Activated T-helper 2 cell treated with anti-CD3 and anti-CD28 coated beads, Interferon-gamma antibody, Interleukin-2, Interleukin-4, amounts not matched to agents 10 μg/mL and 5 μg/mL and 100 μg/mL, durations not matched to agents 14 hours and 24 hours and 36 hours (primary cell): ENCODE measurements around the gene OR1I1. TPM values are rescaled to one million over a fixed set of nuclear protein-coding genes. Genes with fewer than 3 reads are reported as not detected.

Experiments used
- total RNA-seq: library from RNA; stranded (reverse); gene quantifications from 2 replicates; pipeline ENCODE4 v1.2.3, GENCODE V29; 2022

The OR1I1 gene
- total RNA-seq, 1 donor from 2014 or later: not detected

Other genes with a start within 250 kb of the OR1I1 start
- gene OR7A5, start 247.0 kb upstream of the OR1I1 start, total RNA-seq: not detected in 2 replicates
- gene OR7C1, start 247.0 kb upstream of the OR1I1 start, total RNA-seq: not detected in 2 replicates
- gene OR7A10, start 233.3 kb upstream of the OR1I1 start, total RNA-seq: not detected in 2 replicates
- not detected in 2 replicates for gene OR7A17, start 196.1 kb upstream of the OR1I1 start, total RNA-seq
- not detected in 2 replicates for gene OR7C2, start 140.7 kb upstream of the OR1I1 start, total RNA-seq
- not detected in 2 replicates for gene SLC1A6, start 102.3 kb upstream of the OR1I1 start, total RNA-seq
- gene CASP14, start 32.7 kb upstream of the OR1I1 start, total RNA-seq: not detected in 2 replicates
- 1.9 and 2.5 TPM in 2 replicates for gene SYDE1, start 25.2 kb downstream of the OR1I1 start, total RNA-seq
- gene NOTCH3, start 118.8 kb downstream of the OR1I1 start, total RNA-seq: not detected in 2 replicates
- 0.16 TPM in 1 of 2 replicates, not detected in the other for gene EPHX3, start 150.2 kb downstream of the OR1I1 start, total RNA-seq